H9 (cell line): Measurements from ENCODE around the gene IL6ST. TPM values are rescaled to one million over a fixed set of nuclear protein-coding genes. Genes with fewer than 3 reads are reported as not detected.

Experiments
- DNase-seq: peaks from one replicate; pipeline ENCODE4 v3.0.0-alpha.2; 2017
- H2AFZ ChIP-seq: one replicate; pipeline ENCODE4 v1.6.1; 2013; ENCODE audit warnings: mild to moderate bottlenecking, low read length, control low read depth, moderate library complexity
- H2AK5ac ChIP-seq: 2 replicates; pipeline ENCODE4 v1.6.1; 2013; ENCODE audit warnings: low read length, control low read depth, mixed read lengths; ENCODE audit not compliant: insufficient read length
- H2BK120ac ChIP-seq: one replicate; pipeline ENCODE4 v1.6.1; 2013; ENCODE audit warnings: low read depth, mild to moderate bottlenecking, low read length, control low read depth, inconsistent platforms; ENCODE audit not compliant: poor library complexity, severe bottlenecking
- H2BK12ac ChIP-seq: 2 replicates; pipeline ENCODE4 v1.6.1; 2013; ENCODE audit warnings: low read length, control low read depth, mixed read lengths, low read depth; ENCODE audit not compliant: insufficient read length
- H2BK15ac ChIP-seq: 2 replicates; pipeline ENCODE4 v1.6.1; 2013; ENCODE audit warnings: low read depth, low read length, control low read depth
- H2BK20ac ChIP-seq: one replicate; pipeline ENCODE4 v1.6.1; 2013; ENCODE audit warnings: low read depth, mild to moderate bottlenecking, low read length, control low read depth, inconsistent platforms; ENCODE audit not compliant: poor library complexity, severe bottlenecking
- H2BK5ac ChIP-seq: 2 replicates; pipeline ENCODE4 v1.6.1; 2013; ENCODE audit warnings: low read length, control low read depth, mixed read lengths; ENCODE audit not compliant: insufficient read length
- H3K14ac ChIP-seq: 2 replicates; pipeline ENCODE4 v1.6.1; 2013; ENCODE audit warnings: low read length, control low read depth; ENCODE audit not compliant: insufficient read depth
- H3K18ac ChIP-seq: 2 replicates; pipeline ENCODE4 v1.6.1; 2013; ENCODE audit warnings: low read depth, mild to moderate bottlenecking, mixed read lengths, low read length, control low read depth; ENCODE audit not compliant: insufficient read length
- H3K23ac ChIP-seq: 2 replicates; pipeline ENCODE4 v1.6.1; 2013; ENCODE audit warnings: low read length, control low read depth, mixed read lengths, low read depth; ENCODE audit not compliant: insufficient read length
- H3K23me2 ChIP-seq: 2 replicates; pipeline ENCODE4 v1.6.1; 2013; ENCODE audit warnings: low read depth, mild to moderate bottlenecking, mixed read lengths, low read length, control low read depth; ENCODE audit not compliant: insufficient read length, poor library complexity, severe bottlenecking
- H3K27ac ChIP-seq: 2 replicates; pipeline ENCODE4 v1.5.1; 2013; ENCODE audit warnings: low read length, control low read depth, mixed read lengths, low read depth; ENCODE audit not compliant: insufficient read length
- H3K27me3 ChIP-seq: 2 replicates; pipeline ENCODE4 v1.6.1; 2013; ENCODE audit warnings: low read length, control low read depth, inconsistent platforms; ENCODE audit not compliant: insufficient read depth
- H3K4ac ChIP-seq: 2 replicates; pipeline ENCODE4 v1.6.1; 2013; ENCODE audit warnings: low read depth, mild to moderate bottlenecking, control low read depth, inconsistent platforms, low read length, moderate library complexity
- H3K4me1 ChIP-seq: 2 replicates; pipeline ENCODE4 v1.6.1; 2013; ENCODE audit warnings: low read length, control low read depth, inconsistent platforms; ENCODE audit not compliant: insufficient read depth
- H3K4me2 ChIP-seq: 2 replicates; pipeline ENCODE4 v1.6.1; 2013; ENCODE audit warnings: low read length, control low read depth, mixed read lengths; ENCODE audit not compliant: insufficient read length, insufficient read depth
- H3K56ac ChIP-seq: 2 replicates; pipeline ENCODE4 v1.6.1; 2013; ENCODE audit warnings: low read depth, mild to moderate bottlenecking, mixed read lengths, low read length, control low read depth; ENCODE audit not compliant: insufficient read length
- H3K79me1 ChIP-seq: 2 replicates; pipeline ENCODE4 v1.6.1; 2013; ENCODE audit warnings: low read depth, mild to moderate bottlenecking, moderate library complexity, low read length, control low read depth, inconsistent platforms; ENCODE audit not compliant: insufficient read depth, poor library complexity, severe bottlenecking
- H3K79me2 ChIP-seq: 2 replicates; pipeline ENCODE4 v1.6.1; 2013; ENCODE audit warnings: low read length, control low read depth, inconsistent platforms; ENCODE audit not compliant: insufficient read depth
- H3K9ac ChIP-seq: 2 replicates; pipeline ENCODE4 v1.6.1; 2013; ENCODE audit warnings: low read length, control low read depth, mixed read lengths; ENCODE audit not compliant: insufficient read length; ENCODE audit errors: extremely low read depth
- H3K9me3 ChIP-seq: one replicate; pipeline ENCODE4 v1.6.1; 2013; ENCODE audit warnings: low read depth, low read length, inconsistent platforms; ENCODE audit not compliant: control insufficient read depth
- H3T11ph ChIP-seq: one replicate; pipeline ENCODE4 v1.6.1; 2013; ENCODE audit warnings: mild to moderate bottlenecking, low read length, control low read depth, inconsistent platforms
- H4K20me1 ChIP-seq: one replicate; pipeline ENCODE4 v1.6.1; 2013; ENCODE audit not compliant: control insufficient read depth, insufficient read length, insufficient read depth
- H4K5ac ChIP-seq: 2 replicates; pipeline ENCODE4 v1.6.1; 2013; ENCODE audit warnings: low read depth, mild to moderate bottlenecking, mixed read lengths, low read length, control low read depth; ENCODE audit not compliant: insufficient read length
- H4K8ac ChIP-seq: replicated peaks from 2 replicates; pipeline ENCODE4 v1.6.1; 2013; ENCODE audit warnings: low read length, control low read depth, mixed read lengths, low read depth; ENCODE audit not compliant: insufficient read length
- H4K91ac ChIP-seq: 2 replicates; pipeline ENCODE4 v1.6.1; 2013; ENCODE audit warnings: low read depth, mild to moderate bottlenecking, moderate library complexity, mixed read lengths, low read length, control low read depth; ENCODE audit not compliant: insufficient read length
- H3K27ac Mint-ChIP-seq, 3 experiments: 2 replicates in 2 of 3; 3 replicates in 1 of 3; pipeline ENCODE4 v1.8.0; 2020 to 2021; ENCODE audit warnings: mixed read lengths in 3 of 3, mild to moderate bottlenecking in 1 of 3, moderate library complexity in 1 of 3
- H3K27me3 Mint-ChIP-seq: 2 replicates; pipeline ENCODE4 v1.8.0; 2021; ENCODE audit warnings: low read depth, mild to moderate bottlenecking, moderate library complexity, mixed read lengths
- H3K36me3 Mint-ChIP-seq, 3 experiments: 2 replicates in 2 of 3; 3 replicates in 1 of 3; pipeline ENCODE4 v1.8.0; 2020 to 2021; ENCODE audit warnings: low read depth in 3 of 3, mixed read lengths in 3 of 3; ENCODE audit not compliant: insufficient read depth in 1 of 3
- H3K4me1 Mint-ChIP-seq, 2 experiments: 2 replicates each; pipeline ENCODE4 v1.8.0; 2020; ENCODE audit warnings: mixed read lengths in 2 of 2
- H3K4me3 Mint-ChIP-seq, 2 experiments: 2 replicates in 1 of 2; 3 replicates in 1 of 2; pipeline ENCODE4 v1.8.0; 2020 to 2021; ENCODE audit warnings: mild to moderate bottlenecking in 2 of 2, mixed read lengths in 2 of 2, moderate library complexity in 1 of 2
- H3K9me3 Mint-ChIP-seq, 2 experiments: 2 replicates in 1 of 2; 3 replicates in 1 of 2; pipeline ENCODE4 v1.8.0; 2020; ENCODE audit warnings: mild to moderate bottlenecking in 2 of 2, mixed read lengths in 2 of 2, moderate library complexity in 1 of 2
- CTCF ChIP-seq: fragments of 200-600 bp; sonication (generic); conservative IDR thresholded peaks from 3 replicates; pipeline ENCODE4 v1.8.0; 2021; ENCODE audit warnings: antibody characterized with exemption, mild to moderate bottlenecking
- total RNA-seq: library from RNA; stranded (reverse); gene quantifications from 2 replicates; pipeline ENCODE4 v1.2.1, GENCODE V29; 2021

IL6ST gene
- total RNA-seq, 1 experiment from 2014 or later = 11.1 TPM

- Histone ChIP-seq H4K8ac (no peak overlapping the region), H2BK15ac (no peak overlapping the region), H3K27ac (no peak overlapping the region), H4K91ac (no peak overlapping the region), H3K79me1 (no peaks in the 10 kb centered on the region), H2BK5ac (no peak overlapping the region), H3K18ac (no peak overlapping the region), H4K20me1 (no peaks in the 10 kb centered on the region), H3K27me3 (no peaks in the 10 kb centered on the region), H2AFZ (no peak overlapping the region), H3K4me2 (no peak overlapping the region), H3K4me1 (no peaks in the 10 kb centered on the region), H3K4ac (no peak overlapping the region), H3K79me2 (no peaks in the 10 kb centered on the region), H3K9me3 (no peaks in the 10 kb centered on the region), H3K23me2 (no peaks in the 10 kb centered on the region), H3K14ac (no peak overlapping the region), H2AK5ac (no peak overlapping the region), H3K23ac (no peak overlapping the region), H3K56ac (no peak overlapping the region), H3T11ph (no peak overlapping the region), H3K9ac (no peak overlapping the region), H2BK12ac (no peak overlapping the region), H4K5ac (no peak overlapping the region), H2BK20ac (no peak overlapping the region), H2BK120ac (no peak overlapping the region)
- peaks cover 2% of the 10 kb centered on the region for H3K27me3 Mint-ChIP-seq
- no peaks in the 10 kb centered on the region for H3K9me3 Mint-ChIP-seq
- H3K4me1 Mint-ChIP-seq = no peaks in the 10 kb centered on the region; a peak in 1 of 4 replicates
- DNase-seq = no peak
- H3K36me3 Mint-ChIP-seq = no peaks in the 10 kb centered on the region
- H3K27ac Mint-ChIP-seq = no peak overlapping the region
- no peak for TF ChIP-seq CTCF
- no peak overlapping the region for H3K4me3 Mint-ChIP-seq
Observed at GRCh38 chr5:55900776-55901175, 94.0 kb downstream of the IL6ST start.
